GM12878 (cell line): Measurements from ENCODE around the gene NME7. TPM values are rescaled to one million over a fixed set of nuclear protein-coding genes. Genes with fewer than 3 reads are reported as not detected.

Experiments
- ATAC-seq: fragments of 200-7000 bp; cut with Tn5 transposase; 3 replicates; pipeline ENCODE4 v1.9.1; 2020; ENCODE audit warnings: mild to moderate bottlenecking, moderate library complexity
- BruUV-seq: library from RNA; stranded (reverse); fragments of 400-500 nt; replicated peaks from 2 replicates; lab custom pipeline; 2021; lab: Mats Ljungman, UMichigan
- CTCF ChIA-PET: fragments of 300-600 bp; sonication (Branson Sonifier 250); formaldehyde crosslinking; extraction: SDS; loops from one replicate; lab custom pipeline; 2021; ENCODE audit warnings: inconsistent platforms; lab: Yijun Ruan, JAX
- POLR2A ChIA-PET: fragments of 350-600 bp; formaldehyde crosslinking; extraction: SDS; loops from one replicate; lab custom pipeline; 2021; ENCODE audit warnings: inconsistent platforms; lab: Charles Lee
- RAD21 ChIA-PET: fragments of 300-600 bp; sonication (Branson Sonifier 250); formaldehyde crosslinking; loops from one replicate; lab custom pipeline; 2023; ENCODE audit warnings: antibody characterized with exemption; ENCODE audit not compliant: unreplicated experiment; lab: Charles Lee
- SMC1A ChIA-PET: fragments of 300-600 bp; sonication (Branson Sonifier 250); formaldehyde crosslinking; loops from one replicate; lab custom pipeline; 2023; ENCODE audit not compliant: unreplicated experiment, uncharacterized antibody; lab: Charles Lee
- DNase-seq: peaks from one replicate; pipeline ENCODE4 v3.0.0-alpha.2; 2011; ENCODE audit warnings: low read depth, low spot score
- FAIRE-seq: peaks from 3 replicates; lab custom pipeline; 2011; peaks lifted over from hg19 to GRCh38; lab: Jason Lieb, UNC
- H2AFZ ChIP-seq: 2 replicates; pipeline ENCODE4 v1.6.0; 2011; ENCODE audit warnings: low read depth, low read length, control low read depth; ENCODE audit not compliant: control insufficient read depth
- H3K27ac ChIP-seq: 2 replicates; pipeline ENCODE4 v1.5.1; 2011; ENCODE audit warnings: control low read depth; ENCODE audit not compliant: control insufficient read depth, insufficient read depth
- H3K27me3 ChIP-seq, 2 experiments: replicated peaks in 1 of 2; 2 replicates each; pipeline versions ENCODE4 v1.6.0 to v1.6.1; 2011; ENCODE audit warnings: low read length in 1 of 2; ENCODE audit not compliant: control insufficient read depth in 2 of 2, insufficient read depth in 2 of 2
- H3K36me3 ChIP-seq, 2 experiments: 2 replicates each; pipeline ENCODE4 v1.5.1; 2011; ENCODE audit warnings: low read length in 1 of 2; ENCODE audit not compliant: control insufficient read depth in 2 of 2, insufficient read depth in 2 of 2
- H3K4me1 ChIP-seq: 2 replicates; pipeline ENCODE4 v1.6.1; 2011; ENCODE audit warnings: mild to moderate bottlenecking, low read length, moderate library complexity, mixed read lengths; ENCODE audit not compliant: control insufficient read depth, insufficient read depth
- H3K4me2 ChIP-seq: 2 replicates; pipeline ENCODE4 v1.6.0; 2011; ENCODE audit warnings: control low read depth; ENCODE audit not compliant: control insufficient read depth, insufficient read depth
- H3K4me3 ChIP-seq: fragments of 200-600 bp; sonication (generic); 2 replicates; pipeline ENCODE4 v1.5.1; 2016
- H3K79me2 ChIP-seq: 2 replicates; pipeline ENCODE4 v1.6.0; 2011; ENCODE audit warnings: low read length; ENCODE audit not compliant: control insufficient read depth, insufficient read depth
- H3K9ac ChIP-seq: 2 replicates; pipeline ENCODE4 v1.8.0; 2011; ENCODE audit warnings: low read length, control low read depth, mixed read lengths; ENCODE audit not compliant: control insufficient read depth, insufficient read depth
- H3K9me3 ChIP-seq: replicated peaks from 3 replicates; pipeline ENCODE4 v1.5.1; 2011; ENCODE audit warnings: mild to moderate bottlenecking, low read length; ENCODE audit not compliant: control insufficient read depth, insufficient read depth
- H4K20me1 ChIP-seq: 2 replicates; pipeline ENCODE4 v1.6.0; 2011; ENCODE audit not compliant: control insufficient read depth, insufficient read depth
- BMI1 ChIP-seq: fragments of 450-650 bp; IDR thresholded peaks from 2 replicates; pipeline ENCODE4 v1.6.1; 2016; ENCODE audit warnings: mild to moderate bottlenecking, moderate library complexity, borderline replicate concordance
- CBFB ChIP-seq: IDR thresholded peaks from 2 replicates; pipeline ENCODE4 v1.6.1; 2016; ENCODE audit warnings: antibody characterized with exemption, low read depth
- CBX3 ChIP-seq: fragments of 200-600 bp; sonication (generic); IDR thresholded peaks from 2 replicates; pipeline ENCODE4 v1.6.1; 2016; ENCODE audit warnings: low read depth, borderline replicate concordance
- FOS ChIP-seq: IDR thresholded peaks from 3 replicates; pipeline ENCODE4 v1.6.1; 2011; ENCODE audit warnings: borderline replicate concordance; ENCODE audit not compliant: insufficient read length; ENCODE audit errors: extremely low read depth
- JUNB ChIP-seq: IDR thresholded peaks from 2 replicates; pipeline ENCODE4 v1.6.1; 2016; ENCODE audit warnings: antibody characterized with exemption, mild to moderate bottlenecking
- MEF2B ChIP-seq: fragments of 450-650 bp; IDR thresholded peaks from 2 replicates; pipeline ENCODE4 v1.6.1; 2018; ENCODE audit warnings: mild to moderate bottlenecking, moderate library complexity; ENCODE audit not compliant: partially characterized antibody, poor library complexity, severe bottlenecking
- NBN ChIP-seq: fragments of 450-650 bp; IDR thresholded peaks from 2 replicates; pipeline ENCODE4 v1.6.1; 2016
- SIN3A ChIP-seq: IDR thresholded peaks from 2 replicates; pipeline ENCODE4 v1.6.1; 2012; ENCODE audit warnings: low read depth, low read length, improper control_type of control experiment
- ZNF24 ChIP-seq: fragments of 450-650 bp; IDR thresholded peaks from 2 replicates; pipeline ENCODE4 v1.6.1; 2017; ENCODE audit warnings: antibody characterized with exemption, mild to moderate bottlenecking
- ZNF274 ChIP-seq: IDR thresholded peaks from one replicate; pipeline ENCODE4 v1.8.0; 2011; ENCODE audit not compliant: insufficient read length, insufficient read depth
- ZZZ3 ChIP-seq: IDR thresholded peaks from 2 replicates; pipeline ENCODE4 v1.6.1; 2011; ENCODE audit warnings: low read depth; ENCODE audit not compliant: control insufficient read depth, insufficient read length
- WGBS: methylation state at CpG from one replicate; pipeline ENCODE4 v1.1.6; 2016; ENCODE audit warnings: low lambda C conversion rate; ENCODE audit not compliant: insufficient replicate concordance, insufficient coverage; ENCODE audit errors: missing lambda C conversion rate; 5-methylcytosine and 5-hydroxymethylcytosine counted together
- in situ Hi-C: fragments of 300-500 bp; cut with MboI; formaldehyde crosslinking; loops from 9 replicates; pipeline ENCODE4 v1.14.3; 2018; ENCODE audit warnings: mixed read lengths
- intact Hi-C: fragments of 100-400 bp; cut with micrococcal nuclease; formaldehyde crosslinking; loops from one replicate; pipeline ENCODE4 v1.14.2; 2022; ENCODE audit not compliant: unreplicated experiment
- polyA plus RNA-seq, 11 experiments: library from polyadenylated mRNA; depleted of rRNA in 4 of 11; unstranded in 6 of 11; stranded (reverse) in 5 of 11; fragments of >200 nt; fragmentation: Nextera tagmentation in 4 of 11; fragmentation: Illumina TruSeq in 1 of 11; extraction: Ambion mirVana in 4 of 11; extraction: Trizol in 1 of 11; gene quantifications; 1 replicate in 1 of 11; 2 replicates in 10 of 11; pipeline versions ENCODE4 v1.2.1 to v1.2.3, GENCODE V29; 2011 to 2016; ENCODE audit warnings: inconsistent platforms in 2 of 11, missing spikeins in 2 of 11, low read depth in 1 of 11
- total RNA-seq, 4 experiments: library from RNA; depleted of rRNA in 3 of 4; stranded (reverse); fragments of >200 nt in 3 of 4; fragmentation: Illumina TruSeq in 1 of 4; extraction: Trizol in 1 of 4; gene quantifications; 2 replicates each; pipeline versions ENCODE4 v1.2.1 to v1.2.3, GENCODE V29; 2013 to 2021
- TF ChIP-seq, protein P1 (sequence below): fragments of 450-650 bp; IDR thresholded peaks from 2 replicates; pipeline ENCODE4 v1.6.1; 2016; ENCODE audit warnings: mild to moderate bottlenecking
- TF ChIP-seq, protein P2 (sequence below): fragments of 450-650 bp; IDR thresholded peaks from 2 replicates; pipeline ENCODE4 v1.6.1; 2014; ENCODE audit warnings: mild to moderate bottlenecking
- TF ChIP-seq, protein P3 (sequence below): fragments of 450-650 bp; formaldehyde crosslinking; IDR thresholded peaks from 2 replicates; pipeline ENCODE4 v1.5.0; 2022; ENCODE audit warnings: mild to moderate bottlenecking, missing genetic modification characterization

Gene NME7
- total and polyA plus RNA-seq, 10 of the 15 experiments (the other 5 are each of a cell fraction or from before 2014, with no cell fraction given): 1.5 to 15.6 (median 7.2) TPM

DNA sequence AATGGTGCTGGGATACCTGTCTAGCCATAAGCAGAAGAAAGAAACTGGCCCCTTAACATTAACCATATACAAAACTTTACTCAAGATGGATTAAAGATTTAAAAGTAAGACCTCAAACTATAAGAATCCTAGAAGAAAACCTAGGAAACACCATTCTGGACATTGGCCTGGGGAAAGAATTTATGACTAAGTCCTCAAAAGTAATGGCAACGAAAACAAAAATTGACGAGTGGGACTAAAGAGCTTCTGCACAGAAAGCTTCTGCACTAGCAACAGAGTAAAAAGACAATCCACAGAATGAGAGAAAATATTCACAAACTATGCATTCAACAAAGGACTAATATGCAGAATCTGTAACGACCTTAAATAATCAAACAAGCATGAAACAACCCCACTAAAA lies 66.7 kb downstream of the NME7 start (continued):
- no peak for TF ChIP-seq CBFB
- no peak for TF ChIP-seq BMI1
- TF ChIP-seq, protein P1, sequence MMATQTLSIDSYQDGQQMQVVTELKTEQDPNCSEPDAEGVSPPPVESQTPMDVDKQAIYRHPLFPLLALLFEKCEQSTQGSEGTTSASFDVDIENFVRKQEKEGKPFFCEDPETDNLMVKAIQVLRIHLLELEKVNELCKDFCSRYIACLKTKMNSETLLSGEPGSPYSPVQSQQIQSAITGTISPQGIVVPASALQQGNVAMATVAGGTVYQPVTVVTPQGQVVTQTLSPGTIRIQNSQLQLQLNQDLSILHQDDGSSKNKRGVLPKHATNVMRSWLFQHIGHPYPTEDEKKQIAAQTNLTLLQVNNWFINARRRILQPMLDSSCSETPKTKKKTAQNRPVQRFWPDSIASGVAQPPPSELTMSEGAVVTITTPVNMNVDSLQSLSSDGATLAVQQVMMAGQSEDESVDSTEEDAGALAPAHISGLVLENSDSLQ: no peak
- TF ChIP-seq, protein P2, sequence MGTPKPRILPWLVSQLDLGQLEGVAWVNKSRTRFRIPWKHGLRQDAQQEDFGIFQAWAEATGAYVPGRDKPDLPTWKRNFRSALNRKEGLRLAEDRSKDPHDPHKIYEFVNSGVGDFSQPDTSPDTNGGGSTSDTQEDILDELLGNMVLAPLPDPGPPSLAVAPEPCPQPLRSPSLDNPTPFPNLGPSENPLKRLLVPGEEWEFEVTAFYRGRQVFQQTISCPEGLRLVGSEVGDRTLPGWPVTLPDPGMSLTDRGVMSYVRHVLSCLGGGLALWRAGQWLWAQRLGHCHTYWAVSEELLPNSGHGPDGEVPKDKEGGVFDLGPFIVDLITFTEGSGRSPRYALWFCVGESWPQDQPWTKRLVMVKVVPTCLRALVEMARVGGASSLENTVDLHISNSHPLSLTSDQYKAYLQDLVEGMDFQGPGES: no peak
- no peak for TF ChIP-seq JUNB
- TF ChIP-seq ZZZ3: no peak

DNA sequence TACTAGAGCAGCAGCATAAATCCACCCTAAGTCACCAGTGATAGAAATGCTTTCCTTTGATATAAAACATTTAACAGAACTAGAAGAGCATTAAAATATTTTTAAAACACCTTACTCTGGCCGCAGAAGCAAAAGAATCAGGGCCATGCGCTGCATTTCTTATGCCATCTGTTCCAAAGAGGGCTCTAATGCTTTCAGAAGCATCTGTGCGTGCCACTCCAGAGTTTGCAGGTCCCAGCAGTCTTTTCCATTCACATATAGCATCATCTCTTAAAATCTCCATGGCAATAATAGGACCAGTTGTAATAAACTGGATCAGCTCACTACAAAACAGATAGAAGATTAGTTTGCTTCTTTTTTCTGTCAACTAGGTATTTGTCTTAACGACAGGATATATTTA lies 69.2 kb downstream of the NME7 start:
- no peaks in the 10 kb centered on the region for H3K36me3 ChIP-seq
- no peak overlapping the region for H3K27ac ChIP-seq
- ChIA-PET POLR2A (no interaction called here), SMC1A (no interaction called here), CTCF (no interaction called here), RAD21 (no interaction called here)
- H3K4me2 ChIP-seq: no peak overlapping the region
- ATAC-seq (no peak), FAIRE-seq (no peak), DNase-seq (no peak)
- WGBS: 85% methylated on average over 4 of the region's 4 CpGs
- no peaks in the 10 kb centered on the region for H3K4me1 ChIP-seq
- no peaks in the 10 kb centered on the region for H3K79me2 ChIP-seq
- no peak for TF ChIP-seq NBN
- TF ChIP-seq ZNF274: no peak
- no peak for TF ChIP-seq MEF2B
- TF ChIP-seq ZNF24: no peak
- no peak for TF ChIP-seq SIN3A
- TF ChIP-seq CBX3: no peak
- no peak for TF ChIP-seq FOS
- TF ChIP-seq, protein P3, sequence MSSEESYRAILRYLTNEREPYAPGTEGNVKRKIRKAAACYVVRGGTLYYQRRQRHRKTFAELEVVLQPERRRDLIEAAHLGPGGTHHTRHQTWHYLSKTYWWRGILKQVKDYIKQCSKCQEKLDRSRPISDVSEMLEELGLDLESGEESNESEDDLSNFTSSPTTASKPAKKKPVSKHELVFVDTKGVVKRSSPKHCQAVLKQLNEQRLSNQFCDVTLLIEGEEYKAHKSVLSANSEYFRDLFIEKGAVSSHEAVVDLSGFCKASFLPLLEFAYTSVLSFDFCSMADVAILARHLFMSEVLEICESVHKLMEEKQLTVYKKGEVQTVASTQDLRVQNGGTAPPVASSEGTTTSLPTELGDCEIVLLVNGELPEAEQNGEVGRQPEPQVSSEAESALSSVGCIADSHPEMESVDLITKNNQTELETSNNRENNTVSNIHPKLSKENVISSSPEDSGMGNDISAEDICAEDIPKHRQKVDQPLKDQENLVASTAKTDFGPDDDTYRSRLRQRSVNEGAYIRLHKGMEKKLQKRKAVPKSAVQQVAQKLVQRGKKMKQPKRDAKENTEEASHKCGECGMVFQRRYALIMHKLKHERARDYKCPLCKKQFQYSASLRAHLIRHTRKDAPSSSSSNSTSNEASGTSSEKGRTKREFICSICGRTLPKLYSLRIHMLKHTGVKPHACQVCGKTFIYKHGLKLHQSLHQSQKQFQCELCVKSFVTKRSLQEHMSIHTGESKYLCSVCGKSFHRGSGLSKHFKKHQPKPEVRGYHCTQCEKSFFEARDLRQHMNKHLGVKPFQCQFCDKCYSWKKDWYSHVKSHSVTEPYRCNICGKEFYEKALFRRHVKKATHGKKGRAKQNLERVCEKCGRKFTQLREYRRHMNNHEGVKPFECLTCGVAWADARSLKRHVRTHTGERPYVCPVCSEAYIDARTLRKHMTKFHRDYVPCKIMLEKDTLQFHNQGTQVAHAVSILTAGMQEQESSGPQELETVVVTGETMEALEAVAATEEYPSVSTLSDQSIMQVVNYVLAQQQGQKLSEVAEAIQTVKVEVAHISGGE (CRISPR knock-in tag): no peak
- BruUV-seq: no TSS peak
- H3K27me3 ChIP-seq: no peaks in the 10 kb centered on the region
- in situ Hi-C loops: no loop called here
- no peaks in the 10 kb centered on the region for H3K9me3 ChIP-seq
- no peak overlapping the region for H3K9ac ChIP-seq
- no peak overlapping the region for H2AFZ ChIP-seq
- H3K4me3 ChIP-seq: no peak overlapping the region
- intact Hi-C loops: no loop called here
- no peaks in the 10 kb centered on the region for H4K20me1 ChIP-seq
